Measurements from ENCODE around the gene CRTC1.

CRTC1 gene

DNA sequence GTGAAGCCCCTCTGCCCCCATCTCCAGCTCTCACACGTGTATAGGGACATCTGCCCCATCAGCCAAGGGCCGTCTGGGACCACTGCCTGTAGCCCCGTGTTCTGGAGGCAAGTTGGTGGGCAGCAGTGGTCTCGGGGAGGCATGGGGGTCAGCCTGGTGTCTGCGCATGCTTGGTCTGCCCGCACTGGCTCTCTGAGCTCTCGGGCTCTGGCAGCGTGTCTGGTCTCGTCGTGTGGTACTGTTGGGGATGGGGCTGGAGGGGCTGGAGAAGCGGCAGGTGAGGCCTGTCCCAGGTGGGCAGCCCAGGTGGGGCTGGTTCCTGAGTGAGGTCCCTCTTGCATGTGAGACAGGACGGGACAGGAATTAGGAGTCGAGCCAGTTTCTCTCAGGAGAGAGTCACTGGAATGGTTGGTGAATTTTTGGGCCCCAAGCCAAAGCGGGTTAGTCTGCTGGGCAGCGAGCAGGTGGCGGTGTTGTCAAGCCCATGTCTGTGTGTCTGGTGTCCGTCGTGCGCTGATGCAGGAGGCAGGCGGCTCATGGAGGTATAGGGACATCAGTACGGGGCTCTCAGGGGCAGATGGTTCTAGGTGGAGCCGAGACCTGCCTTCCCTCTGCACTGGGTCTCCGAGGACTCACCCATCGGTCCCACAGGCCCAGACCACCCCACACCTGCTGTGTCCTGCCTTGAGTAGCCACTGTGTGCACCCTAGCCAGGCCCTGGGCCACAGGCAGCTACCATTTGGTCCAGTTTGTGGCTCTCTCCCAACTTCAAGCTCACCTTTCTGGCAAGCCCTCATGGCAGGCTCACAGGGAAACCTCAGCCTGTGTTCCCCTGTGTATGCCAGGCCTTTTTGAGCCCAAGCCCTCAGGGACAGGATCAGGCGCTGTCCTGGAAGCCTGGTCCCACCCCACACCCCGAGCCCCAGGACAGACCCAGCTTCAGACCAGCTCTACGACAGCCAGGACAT, 89.4 kb downstream of the CRTC1 start:
- no peak for DNase-seq

DNA sequence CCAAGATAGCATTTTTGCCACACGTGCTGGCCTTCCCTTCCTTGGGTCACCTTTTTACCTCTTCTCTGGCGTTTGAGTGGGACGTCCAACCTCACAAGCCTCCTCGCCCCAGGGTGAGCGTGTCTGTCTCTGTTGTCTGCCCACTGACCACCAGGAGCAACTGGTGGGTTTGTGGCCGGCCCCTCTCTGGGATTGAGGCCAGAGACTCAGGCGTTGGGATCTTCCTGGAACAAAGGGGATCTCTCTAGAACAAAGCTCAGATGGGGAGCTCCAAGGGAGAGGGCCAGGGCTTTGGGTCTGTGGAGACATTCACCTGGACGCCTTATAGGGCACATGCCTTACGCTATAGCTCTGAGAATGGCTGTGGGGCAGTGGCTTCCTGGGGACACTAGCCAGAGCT, 90.2 kb downstream of the CRTC1 start:
- no peak for DNase-seq

DNA sequence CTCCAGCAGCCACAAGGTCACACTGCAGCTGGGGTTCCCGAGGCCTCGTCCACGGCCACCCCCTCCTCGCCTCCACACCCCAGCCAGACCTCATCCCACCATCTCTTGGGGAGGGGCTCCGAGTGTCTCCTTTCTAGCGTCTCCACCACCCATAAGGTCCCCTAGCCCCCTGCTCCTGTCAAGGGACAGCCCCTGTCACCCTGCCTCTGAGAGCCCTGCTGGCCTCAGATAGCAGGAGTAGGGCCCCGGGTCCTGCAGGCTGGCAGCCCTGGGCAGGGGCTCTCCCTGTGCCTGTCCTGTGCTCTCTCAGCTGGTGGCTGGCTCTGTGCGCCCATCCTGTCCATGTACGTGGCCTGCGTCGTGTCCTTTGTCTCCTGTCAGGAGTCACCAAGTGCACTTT, 90.6 kb downstream of the CRTC1 start:
- DNase-seq, result no peak

DNA sequence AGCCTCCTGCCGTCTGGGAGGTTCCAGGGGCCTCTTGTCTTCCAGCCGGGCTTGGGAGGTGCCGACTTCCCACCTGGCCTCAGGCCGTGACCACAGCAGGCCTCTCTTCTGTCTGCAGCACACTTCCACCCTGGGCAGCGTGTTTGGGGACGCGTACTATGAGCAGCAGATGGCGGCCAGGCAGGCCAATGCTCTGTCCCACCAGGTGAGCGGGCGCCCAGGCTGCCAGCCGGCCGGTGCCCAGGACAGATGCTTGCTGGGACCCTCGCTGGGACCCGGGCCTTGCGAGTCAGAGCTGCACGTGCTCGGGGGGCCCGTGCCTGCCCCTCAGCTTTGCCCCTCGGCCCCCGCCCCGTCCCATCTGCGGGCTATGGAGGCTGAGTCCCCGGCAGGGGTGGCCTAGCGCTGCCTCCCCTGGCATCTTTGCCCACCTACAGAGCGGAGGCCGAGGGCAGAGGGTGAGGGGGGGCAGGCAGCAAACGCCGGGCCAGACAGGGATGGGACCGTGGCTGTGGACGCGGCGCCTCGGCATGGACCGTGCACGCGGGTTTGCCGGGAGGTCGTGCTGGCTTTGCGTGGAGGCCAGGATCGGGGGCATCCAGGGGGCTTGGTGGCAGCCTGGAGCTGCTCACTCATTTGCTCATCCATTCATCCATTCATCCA, 91.4 kb downstream of the CRTC1 start:
- DNase-seq, result no peak

DNA sequence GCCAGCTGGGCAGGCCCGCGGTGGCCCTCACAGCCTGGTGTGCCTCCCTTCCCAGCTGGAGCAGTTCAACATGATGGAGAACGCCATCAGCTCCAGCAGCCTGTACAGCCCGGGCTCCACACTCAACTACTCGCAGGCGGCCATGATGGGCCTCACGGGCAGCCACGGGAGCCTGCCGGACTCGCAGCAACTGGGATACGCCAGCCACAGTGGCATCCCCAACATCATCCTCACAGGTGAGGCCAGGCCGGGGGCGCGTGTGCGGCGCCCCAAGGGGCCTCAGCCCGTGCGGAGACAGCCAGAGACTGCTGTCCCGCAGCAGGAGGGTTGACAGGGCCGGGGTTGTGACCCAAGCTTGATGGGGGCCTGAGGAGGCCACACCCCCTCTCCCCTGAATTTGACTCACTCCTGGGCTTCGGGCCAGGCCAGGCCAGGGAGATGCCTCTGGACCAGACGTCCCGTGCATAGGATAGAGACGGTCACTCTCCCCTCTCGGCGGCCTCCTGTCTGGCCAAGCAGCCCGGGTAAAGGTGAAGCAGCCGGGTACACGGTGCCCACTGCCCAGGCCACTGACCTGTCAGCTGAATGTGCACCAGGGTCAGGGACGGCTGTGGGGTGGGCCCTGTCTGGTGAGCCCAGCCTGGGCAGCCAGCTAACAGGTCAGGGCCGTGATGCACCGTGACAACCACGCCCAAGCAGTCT, 92.3 kb downstream of the CRTC1 start:
- no peak for DNase-seq

DNA sequence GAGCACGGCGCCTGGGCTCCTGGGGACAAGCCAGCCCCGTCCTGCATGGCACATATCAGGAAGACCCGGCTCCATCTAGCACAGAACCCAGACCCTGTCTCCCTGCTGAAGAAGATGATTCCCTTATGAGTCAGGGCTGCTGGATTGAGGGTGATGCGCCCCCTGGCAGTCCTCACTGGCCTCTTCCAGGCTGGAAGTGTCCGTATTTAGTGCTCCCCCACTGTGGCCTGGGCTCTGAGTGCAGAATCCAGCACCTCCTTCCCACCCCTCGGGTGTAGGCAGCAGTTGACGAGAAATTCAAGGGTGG, 92.8 kb downstream of the CRTC1 start:
- DNase-seq, result no peak

DNA sequence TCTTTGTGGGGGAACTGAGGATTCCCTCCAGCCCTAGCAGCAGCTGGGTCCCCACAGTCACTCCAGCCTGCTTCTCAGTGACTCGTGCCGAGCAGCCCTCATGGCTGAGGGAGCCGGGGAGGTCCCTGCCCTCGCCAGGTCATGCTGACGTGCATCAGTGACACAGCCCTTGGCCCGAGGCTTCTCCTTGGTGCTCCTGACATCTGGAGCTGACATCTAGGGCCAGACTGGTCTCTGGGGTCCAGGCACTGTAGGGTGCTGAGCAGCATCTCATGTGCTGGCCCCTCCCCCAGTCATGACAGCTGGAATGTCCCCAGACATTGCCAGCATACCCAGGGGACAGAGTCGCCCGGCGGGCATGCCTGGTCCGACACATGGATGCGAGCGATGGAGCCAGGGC, 93.3 kb downstream of the CRTC1 start:
- no peak for DNase-seq

DNA sequence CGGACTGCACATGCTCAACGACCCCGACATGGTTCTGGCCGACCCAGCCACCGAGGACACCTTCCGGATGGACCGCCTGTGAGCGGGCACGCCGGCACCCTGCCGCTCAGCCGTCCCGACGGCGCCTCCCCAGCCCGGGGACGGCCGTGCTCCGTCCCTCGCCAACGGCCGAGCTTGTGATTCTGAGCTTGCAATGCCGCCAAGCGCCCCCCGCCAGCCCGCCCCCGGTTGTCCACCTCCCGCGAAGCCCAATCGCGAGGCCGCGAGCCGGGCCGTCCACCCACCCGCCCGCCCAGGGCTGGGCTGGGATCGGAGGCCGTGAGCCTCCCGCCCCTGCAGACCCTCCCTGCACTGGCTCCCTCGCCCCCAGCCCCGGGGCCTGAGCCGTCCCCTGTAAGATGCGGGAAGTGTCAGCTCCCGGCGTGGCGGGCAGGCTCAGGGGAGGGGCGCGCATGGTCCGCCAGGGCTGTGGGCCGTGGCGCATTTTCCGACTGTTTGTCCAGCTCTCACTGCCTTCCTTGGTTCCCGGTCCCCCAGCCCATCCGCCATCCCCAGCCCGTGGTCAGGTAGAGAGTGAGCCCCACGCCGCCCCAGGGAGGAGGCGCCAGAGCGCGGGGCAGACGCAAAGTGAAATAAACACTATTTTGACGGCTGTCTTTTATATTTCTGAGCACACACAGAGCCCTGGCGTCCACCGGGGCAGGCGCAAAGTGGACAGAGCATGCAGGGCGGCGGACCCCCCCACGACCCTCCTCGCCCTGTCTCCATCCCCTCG, 94.0 kb downstream of the CRTC1 start:
- DNase-seq, result no peak

DNA sequence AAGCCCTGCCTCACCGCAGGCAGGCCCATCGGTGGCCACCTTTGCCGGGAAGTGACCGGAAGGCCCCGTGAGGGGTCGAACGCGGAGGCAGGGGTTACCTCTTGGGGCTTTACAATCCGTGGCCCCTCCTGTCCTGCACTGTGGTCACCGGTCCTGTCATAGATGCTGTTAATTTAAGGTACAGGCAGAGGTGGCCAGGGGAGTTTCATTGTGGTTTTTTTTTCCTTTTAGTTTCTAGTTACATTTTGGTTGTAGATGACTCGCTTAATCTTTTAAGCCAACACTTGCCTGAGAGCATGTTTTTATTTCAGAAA, 94.6 kb downstream of the CRTC1 start:
- DNase-seq, result no peak

DNA sequence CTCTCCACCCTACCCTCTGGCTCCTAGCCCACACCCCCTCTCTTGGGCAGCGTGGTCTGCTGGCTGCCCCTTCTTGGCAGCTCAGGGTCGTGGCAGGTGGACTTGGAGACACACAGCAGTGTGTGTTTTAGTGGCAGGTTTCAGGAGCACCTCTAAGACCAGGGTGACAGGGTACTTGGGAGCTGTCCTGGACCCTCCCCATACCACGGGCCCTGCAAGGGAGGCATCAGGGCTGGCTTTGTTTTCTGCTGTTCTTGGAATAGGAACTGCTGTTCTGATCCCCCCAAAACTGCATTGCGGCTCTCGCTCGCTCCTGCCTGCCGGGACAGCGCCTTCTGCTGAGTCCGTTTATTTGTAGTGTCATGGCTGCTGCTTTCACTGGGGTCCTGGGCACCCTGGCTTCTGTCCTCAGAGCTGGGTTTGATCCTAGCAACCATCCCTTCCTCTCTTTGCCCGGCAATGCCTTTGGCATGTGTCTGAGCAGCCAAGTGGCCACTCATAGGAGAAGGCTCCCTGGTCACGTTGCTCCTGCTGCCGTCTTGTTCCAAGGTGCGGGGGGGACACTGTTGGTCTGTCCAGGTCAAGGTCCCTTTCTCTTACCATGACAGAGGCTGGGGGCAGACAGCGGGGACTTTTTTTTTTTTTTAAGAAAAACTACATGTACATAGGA, 95.5 kb downstream of the CRTC1 start:
- DNase-seq, result no peak

DNA sequence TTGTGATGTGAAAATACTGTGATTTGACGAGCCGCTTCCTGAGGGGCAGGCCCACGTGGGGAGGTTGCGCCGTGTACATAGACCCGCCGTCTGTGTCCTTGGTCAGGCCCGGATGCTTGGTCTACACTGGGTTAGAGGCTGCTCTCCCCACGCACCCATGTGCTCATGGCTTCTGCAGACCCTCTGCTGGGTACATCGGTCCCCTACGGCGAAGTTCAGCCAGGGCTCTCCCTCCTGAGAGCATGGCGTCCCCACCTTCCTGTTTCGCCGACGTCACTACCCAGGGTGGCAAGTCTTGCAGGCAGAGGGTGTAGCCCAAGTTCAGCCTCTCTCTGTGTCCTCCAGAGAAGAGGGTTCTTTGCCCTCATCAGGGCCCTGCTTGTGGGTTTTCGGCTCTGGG, 96.6 kb downstream of the CRTC1 start:
- no peak for DNase-seq

DNA sequence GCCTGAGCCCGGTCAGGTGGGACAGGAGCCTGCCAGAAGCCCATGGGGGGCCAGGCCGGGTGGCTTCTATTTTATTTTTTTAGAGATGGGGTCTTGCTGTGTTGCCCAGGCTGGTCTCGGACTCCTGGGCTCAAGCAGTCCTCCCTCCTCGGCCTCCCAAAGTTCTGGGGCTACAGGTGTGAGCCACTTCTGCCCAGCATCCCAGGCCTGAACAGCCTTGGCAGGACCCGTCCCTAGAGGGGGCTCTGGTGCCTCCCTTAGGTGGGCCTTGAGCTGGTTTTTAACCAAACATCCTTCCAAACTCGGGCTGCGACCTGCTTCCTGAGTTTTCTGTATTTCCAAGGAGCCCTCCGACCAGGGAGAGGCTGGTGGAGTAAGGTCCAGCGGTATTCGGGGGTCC, 97.2 kb downstream of the CRTC1 start:
- no peak for DNase-seq

DNA sequence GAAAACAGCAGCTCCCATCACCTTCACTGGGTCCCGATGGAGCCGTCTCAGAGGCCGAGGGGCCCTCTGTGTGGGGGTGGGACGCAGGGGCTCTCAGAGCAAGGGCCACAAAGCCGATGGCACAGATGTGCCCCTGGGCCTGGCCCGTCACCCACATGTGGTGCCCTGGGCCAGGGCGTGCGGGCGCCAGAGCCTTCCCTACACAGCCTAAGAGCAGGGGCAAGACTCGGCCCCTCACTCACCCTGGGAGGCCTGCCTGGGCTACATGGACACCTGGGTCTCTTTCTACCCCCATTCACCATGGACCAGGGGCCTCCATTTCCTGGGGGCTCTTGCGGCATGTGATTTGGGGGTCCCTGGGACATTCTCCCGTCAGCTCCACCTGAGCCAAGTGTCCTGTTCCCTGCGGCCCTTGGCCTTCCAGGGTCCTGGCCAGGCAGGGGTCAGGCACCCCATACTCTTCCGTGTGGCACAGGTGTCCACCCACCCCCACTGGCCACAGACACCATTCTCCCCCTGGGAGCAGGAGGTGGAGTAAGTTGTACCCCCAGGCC, 97.6 kb downstream of the CRTC1 start:
- DNase-seq, result no peak

DNA sequence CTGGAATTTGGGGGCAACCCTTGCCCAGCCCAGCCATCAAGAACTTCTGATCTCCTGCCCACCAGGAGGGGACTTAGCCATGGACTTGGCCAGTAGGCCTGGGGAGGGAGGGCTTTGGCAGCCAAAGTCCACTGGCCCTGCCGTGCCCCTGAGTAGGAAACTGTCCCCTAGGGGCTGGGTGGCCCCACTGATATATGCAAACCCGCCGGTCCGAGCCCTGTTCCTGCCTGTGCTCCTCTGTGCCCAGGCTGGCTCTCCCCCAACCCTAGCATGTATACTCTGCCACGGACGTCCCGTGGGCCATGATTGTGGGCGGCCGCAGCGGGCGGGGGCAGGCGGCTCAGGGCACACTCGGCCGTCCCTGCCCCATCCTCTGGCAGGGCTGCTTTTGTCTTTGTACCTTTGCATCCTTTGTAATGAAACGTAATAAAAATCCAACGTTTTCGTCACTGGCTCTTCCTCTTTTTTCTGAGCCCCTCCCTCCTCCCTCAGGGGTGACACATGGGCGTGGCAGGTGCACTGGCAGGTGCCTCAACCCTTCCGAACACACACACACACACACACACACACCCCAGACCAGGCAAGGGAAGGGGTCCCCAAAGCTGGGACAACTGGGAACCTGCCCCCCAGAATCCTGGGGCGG, 98.5 kb downstream of the CRTC1 start:
- DNase-seq, result no peak

DNA sequence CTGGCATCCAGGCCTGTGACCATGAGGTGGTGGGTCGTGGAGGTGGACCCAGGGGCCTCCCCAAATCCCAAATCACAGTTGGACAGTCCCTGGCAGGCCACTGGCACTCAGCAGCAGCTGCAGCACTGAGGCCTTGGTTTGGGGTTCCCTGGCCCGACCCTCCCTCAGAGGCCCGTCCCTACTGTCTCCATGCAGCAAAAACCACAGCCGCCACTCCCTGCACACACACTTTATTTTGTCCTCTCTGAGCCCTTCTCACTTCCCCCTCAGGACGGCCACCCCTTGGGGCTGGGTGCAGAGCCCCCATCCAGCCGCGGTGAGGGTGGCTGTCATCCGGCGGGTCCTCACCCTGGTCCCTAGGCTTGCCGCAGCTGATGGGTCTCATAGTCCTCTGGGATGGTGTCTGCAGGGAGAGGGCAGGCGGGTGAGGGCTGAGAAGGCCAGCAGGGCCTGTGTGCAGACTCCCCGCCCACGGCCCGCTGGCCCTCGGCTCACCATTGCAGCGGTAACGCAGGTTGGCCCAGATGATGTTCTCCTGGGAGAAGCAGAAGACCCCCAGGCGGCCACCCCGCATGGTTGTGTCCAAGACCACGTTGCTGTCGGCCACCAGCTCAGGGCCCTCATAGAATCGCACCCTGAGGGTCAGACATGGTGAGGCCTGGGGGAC, 99.2 kb downstream of the CRTC1 start:
- no peak for DNase-seq

DNA sequence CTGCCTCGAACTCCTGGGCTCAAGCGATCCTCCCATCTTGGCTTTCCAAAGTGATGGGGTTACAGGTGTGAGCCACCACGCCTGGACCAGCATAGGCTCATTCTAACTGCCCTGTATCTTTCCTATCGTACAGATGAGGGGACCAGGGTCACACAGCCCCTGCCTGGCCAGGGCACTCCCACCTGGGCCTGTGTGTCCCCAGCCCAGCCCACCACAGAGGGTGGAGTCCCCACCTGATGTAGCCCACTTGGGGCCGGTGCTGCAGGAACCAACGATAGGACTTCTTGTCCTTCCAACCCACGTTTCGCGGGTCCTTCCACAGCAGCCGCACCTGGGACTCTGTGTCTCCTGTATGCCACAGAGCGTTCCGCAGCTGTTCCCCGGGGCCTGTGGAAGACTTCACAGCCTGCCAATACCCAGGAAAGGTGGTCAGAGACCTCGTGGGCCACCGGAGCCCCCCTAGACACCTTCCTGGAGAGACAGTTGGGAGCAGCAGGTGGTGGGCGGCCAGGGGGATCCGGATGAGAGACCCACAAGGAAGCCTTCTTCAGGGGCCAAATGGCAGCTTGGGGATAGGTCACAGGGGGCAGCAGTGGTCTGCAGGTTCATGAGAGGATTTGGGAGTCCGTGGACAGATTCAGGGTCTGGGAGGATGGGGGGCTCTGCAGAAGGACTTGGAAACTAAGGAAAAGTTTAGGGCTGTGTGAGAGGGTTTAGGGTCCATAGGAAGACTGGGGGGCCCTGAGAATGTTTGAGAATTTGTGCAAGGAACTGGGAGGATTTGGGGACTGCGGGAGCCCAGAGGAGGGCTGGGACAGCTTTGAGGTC, 100.7 kb downstream of the CRTC1 start:
- no peak for DNase-seq

DNA sequence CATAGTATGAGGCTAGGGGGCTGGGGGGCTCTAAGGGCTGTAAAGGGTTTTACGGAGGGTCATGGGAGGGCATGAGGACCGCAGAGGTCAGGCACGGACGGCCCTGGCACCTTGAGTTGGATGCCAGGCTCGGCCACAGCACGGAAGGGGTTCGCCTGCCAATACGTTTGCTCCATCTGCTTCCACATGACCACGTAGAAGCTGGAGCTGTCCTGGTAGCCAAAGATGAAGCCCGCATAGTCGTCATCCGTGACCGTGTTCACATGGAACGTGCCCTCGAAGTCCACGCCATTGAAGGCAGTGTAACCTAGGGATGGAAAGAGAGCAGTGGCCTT, 101.3 kb downstream of the CRTC1 start:
- DNase-seq, result no peak

DNA sequence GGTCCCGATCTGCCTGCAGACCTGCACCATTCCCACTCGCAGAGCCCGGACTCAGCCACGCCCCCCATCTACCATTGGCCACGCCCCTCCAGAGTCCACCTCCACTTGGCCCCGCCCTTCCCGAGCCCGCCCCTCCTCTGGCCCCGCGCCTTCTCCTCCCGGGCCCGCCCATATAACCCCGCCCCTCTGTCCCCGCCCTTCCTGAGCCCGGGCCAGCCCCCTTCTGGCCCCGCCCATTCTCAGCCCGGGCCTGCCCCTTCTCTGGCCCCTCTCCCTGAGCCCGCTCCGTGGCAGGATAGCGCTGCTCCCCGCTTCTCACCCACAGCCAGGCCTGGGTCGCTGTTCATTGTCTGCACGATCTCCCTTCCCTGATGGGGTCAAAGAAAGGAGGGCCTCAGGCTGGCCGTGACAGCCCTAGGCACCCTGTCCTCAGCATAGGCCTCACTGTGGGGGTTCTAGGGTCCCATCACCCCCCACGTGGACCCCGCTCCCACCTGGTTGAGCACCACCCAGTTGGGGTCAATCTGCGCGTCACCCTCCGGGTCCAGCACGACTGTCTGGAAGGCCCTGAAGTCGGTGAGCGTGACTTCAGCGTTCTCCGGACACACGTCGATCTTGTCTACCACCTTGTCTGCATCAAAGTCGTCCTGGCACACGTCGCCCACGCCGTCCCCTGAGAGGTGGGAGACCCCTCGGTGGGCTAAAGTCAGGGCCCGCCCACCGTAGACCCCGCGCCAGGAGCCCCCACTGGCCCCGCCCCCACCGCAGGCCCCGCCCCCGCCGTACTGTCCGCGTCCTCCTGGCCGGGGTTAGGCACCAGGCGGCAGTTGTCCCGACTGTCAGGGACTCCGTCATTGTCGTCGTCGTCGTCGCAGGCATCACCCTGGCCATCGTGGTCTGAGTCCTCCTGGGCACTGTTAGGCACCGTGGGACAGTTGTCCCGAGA, 102.0 kb downstream of the CRTC1 start:
- DNase-seq, result peak; percentile 48 to 52

All from activated CD4-positive, alpha-beta T cell treated with anti-CD3 and anti-CD28 coated beads, Interleukin-2, amount 50 U/mL, for 4 hours (primary cell).